Measurements from ENCODE around the gene TXLNA. TPM values are rescaled to one million over a fixed set of nuclear protein-coding genes. Genes with fewer than 3 reads are reported as not detected.

Gene TXLNA
- polyA plus RNA-seq, 3 donors, result 13.2 to 26.7 (median 21.7) TPM

DNA sequence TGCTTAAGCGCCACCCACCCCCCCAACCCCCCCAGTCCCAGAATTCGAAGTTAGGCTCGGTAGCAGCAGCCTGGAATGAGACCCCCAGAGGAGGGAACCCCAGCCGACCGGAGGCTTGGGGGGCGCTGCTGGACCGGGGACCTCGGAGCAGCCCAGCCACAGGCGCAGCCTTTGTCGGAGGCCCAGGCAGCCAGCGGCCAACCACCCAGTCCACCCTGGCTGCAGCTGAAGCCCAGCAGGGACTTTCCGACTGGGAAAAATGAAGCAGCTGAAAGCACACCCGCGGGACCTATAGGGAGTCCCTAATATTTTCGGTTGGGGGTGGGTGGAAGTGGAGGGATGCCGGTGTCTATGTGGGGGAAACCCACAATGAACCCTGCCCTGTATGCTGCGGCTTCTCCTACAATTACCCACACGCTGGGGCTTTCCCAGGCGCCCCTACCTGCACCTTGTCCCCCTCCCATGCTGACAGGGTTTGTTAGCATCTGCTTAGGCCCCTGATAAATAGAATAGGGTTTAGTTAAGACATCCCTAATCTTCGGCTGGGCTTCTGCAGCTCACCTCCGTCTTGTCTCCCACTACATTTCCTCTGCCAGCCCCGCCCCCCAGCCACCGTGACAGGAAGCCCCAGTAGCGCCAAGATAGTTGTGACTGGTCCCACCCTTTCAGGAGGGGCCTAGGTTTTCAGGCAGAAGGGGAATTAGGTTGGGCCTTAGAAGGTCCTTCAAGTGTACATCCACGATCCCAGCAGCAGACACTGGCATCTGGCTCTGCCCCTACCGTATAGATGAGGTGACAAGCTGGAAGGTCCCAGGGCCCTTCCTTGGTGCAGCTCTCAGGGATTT is 21.8 kb downstream of the TXLNA start:
- H3K27ac ChIP-seq (ENCODE audit: low read depth, low read length), result no peak overlapping the region
- 1 to 3% (median 2%) methylated on average over 26 of the region's 26 CpGs for WGBS, 3 donors

DNA sequence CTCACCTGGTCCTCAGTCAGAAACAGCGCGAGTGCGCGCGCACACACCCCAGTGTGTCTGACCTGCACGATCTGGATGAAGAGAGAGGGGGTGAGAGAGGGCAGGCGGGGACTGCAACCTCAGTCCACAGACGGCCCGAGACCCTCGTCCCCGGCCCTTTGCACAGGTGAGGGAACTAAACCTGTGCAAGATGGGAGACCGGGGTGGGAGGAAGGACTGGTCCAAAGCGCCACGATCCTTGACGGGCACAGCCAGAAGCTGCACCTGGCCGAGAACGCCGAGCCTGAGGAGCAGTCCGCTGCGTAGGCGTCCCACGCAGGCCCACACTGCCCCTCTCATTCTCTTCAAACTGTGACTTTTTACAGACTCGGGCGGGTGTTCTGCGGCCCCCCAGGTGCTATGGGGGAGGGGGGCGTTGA is 25.5 kb downstream of the TXLNA start:
- 24 to 54% (median 39%) methylated on average over 26 of the region's 26 CpGs for WGBS, 3 donors

DNA sequence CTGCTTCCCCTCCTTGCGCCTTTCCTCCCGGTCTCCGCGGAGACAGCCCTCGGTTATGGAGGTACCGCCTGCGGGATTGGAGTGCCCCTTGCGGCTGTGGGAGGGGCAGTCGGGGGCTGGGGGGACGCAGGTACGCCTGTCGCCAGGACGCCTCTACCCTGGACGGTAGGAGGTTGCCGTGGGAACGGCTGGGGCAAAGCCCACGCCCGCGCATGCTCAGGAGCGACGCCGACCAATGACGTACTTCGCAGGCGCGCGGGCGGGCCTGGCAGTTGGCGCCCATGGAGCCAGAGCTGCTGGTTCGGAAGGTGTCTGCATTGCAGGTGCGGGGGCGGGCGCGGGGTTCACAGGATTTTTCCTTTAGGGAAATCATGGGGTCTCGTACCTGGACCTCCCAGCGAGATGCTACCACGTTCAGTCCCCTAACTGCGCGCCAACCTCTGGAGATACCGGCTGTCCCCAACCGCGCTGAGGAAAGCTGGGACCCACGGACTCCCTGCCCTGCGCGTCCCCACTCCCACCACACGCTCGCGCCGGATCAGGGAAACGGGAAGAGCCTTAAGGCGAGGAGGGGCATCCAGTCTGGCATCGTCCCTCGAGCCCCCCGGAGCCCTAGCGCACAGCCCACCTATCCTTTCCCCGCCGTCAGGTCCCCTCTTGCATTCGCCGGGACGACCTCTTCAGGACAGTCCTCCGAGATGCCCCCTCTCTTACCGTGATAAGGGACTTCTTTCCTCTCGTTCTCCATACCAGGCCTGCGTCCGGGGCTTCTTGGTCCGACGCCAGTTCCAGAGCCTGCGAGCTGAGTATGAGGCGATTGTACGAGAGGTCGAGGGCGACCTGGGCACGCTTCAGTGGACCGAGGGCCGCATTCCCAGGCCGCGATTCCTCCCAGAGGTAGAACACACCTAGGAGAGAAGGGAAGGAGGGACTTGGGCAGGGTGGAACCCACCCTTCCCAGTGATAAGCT is 26.2 kb downstream of the TXLNA start, which contains the start of gene IQCC:
IQCC (plus strand) TSS at position 271 of the 970 bp plus-strand sequence; CDS start at position 282, 11 bp downstream.
- 1 to 3% (median 3%) methylated on average over 67 to 77 of the region's 77 CpGs for WGBS, 3 donors
- no peak within 1 kb of the TSS for H3K27ac ChIP-seq (ENCODE audit: low read depth, low read length)

More for the DNA sequence above, 25.5 kb downstream of the TXLNA start:
- no peak overlapping the region for H3K27ac ChIP-seq (ENCODE audit: low read depth, low read length)

DNA sequence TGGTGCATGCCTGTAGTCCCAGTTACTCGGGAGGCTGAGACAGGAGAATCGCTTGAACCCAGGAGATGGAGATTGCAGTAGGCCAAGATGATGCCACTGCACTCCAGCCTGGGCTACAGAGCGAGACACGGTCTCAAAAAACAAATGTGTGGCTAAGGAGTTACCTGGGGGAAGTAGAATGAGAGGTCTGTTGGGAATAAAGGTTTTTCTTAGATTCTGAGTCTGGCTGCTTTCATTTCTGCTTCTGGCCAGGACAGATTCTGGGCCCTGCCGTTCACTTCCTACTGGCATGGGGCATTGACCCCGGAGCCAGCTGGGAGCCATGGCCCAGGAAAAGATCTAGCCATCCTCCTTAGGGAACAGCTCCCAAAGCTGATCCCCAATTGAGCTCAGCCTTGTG is 29.0 kb downstream of the TXLNA start:
- no peak overlapping the region for H3K27ac ChIP-seq (ENCODE audit: low read depth, low read length)

DNA sequence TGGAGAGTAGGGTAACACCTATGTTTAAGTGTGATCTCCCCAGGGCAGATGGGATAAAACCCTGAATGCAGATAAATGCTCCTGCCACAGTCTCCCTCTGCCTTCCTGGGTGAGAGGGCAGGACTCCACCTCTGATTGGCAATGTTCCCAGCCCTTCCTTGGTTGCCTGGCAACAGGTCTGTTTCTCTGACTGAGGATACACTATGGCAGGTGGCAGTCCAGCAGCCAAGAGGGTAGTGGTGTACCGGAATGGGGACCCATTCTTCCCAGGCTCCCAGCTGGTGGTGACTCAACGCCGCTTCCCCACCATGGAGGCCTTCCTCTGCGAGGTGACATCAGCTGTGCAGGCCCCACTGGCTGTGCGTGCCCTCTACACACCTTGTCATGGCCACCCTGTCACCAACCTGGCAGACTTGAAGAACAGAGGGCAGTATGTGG is 29.4 kb downstream of the TXLNA start, which contains the start of gene DCDC2B:
DCDC2B (plus strand) TSS at position 199 of the 438 bp plus-strand sequence; CDS start at position 204, 5 bp downstream.
- WGBS, 3 donors, result 61 to 78% (median 74%) methylated on average over 5 of the region's 5 CpGs
- H3K27ac ChIP-seq (ENCODE audit: low read depth, low read length), result no peak within 1 kb of the TSS

More for the DNA sequence above, 29.0 kb downstream of the TXLNA start:
- 86 to 90% (median 88%) methylated on average over 6 of the region's 6 CpGs for whole genome bisulfite sequencing, 3 donors

DNA sequence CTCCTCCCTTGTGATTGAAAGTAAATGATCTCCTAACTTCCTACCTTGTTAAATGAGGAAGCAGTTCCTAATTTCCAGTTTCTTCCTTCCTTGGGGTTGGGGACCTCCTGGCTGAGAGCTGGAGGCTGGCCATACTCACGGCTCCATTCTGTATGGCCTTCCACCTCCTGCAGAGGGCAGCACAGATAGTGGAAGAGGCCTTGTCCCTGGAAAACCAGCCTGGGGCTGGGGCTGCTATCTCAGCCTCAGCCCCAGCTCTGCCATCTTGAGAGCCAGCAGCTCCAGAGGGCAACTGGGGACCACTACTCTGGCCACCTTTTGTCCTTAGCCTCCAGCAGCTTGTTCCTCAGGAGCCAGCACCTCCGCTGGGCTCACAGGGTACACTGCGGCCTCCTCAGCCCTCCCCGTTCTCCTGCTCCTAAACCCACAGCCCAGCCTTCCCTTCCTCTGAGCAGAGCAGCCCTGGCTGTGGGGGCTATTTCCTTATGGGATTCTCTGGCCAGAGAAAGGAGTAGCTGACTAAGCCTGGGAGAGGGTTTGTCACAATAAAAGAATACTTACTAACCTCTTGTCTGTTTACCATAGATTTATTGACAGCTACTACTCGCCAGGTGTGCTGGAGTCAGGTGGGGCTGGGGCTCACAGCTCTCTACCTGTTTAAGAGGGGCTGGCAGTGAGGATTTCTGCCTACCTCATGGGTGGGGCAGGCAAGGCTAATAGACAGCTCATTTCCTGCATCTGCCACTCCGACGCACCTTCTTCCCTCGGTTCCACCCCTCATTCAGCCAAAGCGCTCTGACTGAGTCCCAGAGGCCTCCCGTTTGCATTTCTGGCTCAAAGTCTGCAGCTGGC is 36.4 kb downstream of the TXLNA start:
- 75% methylated on average over 10 of the region's 10 CpGs for WGBS, 3 donors
- no peak overlapping the region for H3K27ac ChIP-seq (ENCODE audit: low read depth, low read length)

DNA sequence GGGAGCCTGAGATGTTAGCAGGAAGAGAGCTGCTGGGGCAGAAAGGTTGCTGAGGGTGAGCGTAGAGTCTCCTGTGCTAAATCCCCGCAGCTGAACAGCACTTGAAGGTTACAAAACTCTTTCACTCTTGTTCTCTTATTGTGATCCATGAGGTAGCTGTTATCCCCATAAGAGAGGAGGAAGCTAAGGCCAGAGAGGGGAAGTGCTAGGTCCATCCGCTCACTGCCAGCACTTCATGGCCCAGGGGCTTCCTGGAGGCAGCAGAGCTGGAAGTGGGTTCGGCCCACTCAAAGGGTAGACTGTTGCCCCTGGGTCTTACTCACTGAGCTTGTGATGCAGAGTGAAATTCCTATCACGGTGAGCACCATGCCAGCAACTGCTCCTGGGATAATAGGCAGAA is 37.1 kb downstream of the TXLNA start:
- no peak overlapping the region for H3K27ac ChIP-seq (ENCODE audit: low read depth, low read length)
- WGBS, 3 donors, result 76 to 86% (median 79%) methylated on average over 5 of the region's 5 CpGs

DNA sequence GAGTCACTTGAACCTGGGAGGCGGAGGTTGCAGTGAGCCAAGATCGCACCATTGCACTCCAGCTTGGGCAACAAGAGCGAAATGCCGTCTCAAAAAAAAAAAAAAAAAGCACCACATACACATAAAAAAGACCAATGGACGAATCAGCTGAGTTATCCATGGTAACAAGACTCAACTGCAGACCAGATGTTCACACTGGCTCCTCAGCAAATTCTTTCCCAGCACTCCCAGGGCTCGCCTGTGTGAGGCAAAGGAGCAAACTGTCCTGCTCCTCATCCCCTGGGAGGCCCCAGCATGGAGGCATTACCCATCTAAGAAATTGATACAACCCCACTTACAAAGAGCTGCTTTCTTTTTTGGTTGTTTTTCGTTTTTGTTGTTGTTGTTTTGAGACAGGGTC is 39.5 kb downstream of the TXLNA start:
- H3K27ac ChIP-seq (ENCODE audit: low read depth, low read length), result no peak overlapping the region
- 82 to 87% (median 87%) methylated on average over 5 to 7 of the region's 7 CpGs for WGBS, 3 donors

DNA sequence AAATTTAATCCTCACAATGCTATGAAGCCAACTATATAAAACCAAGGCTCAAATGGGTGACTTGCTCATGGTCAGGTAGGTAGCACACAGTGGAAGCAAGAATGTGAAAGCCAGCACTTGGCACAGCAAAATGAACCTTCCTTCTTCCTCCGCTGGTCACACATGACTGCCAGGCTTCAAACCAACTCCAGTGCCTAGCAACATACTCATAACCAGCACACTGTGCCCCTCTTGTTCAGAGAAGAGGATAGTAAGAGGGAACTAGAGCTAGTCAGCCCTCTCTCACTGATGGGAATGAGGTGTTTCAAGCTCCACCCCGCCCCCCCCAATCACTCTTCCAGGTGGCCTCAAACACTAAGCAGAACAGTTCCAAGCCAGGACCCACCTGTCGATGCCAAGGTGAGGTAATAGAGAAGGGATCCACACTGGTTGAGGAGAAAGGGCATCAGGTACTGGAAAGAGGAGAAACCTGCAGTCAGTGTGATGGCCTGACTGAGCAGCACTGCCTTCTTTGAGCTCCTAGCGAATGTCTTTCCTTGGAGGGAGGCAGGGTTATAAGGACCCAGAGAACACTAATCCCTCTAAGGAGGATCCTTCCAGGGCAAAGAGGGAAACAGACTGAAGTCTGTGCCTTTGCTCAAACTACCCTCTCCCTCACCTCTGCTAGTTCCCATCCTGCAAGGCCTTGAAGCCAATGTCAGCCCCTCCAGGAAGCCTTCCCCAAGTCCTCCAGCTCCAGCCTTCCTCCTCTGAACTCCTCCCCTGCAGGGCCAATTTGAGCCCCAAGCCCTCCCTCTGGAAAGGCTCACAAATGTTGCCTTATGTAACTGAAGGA is 41.5 kb downstream of the TXLNA start:
- H3K27ac ChIP-seq (ENCODE audit: low read depth, low read length), result no peak overlapping the region
- WGBS, 3 donors, result 86 to 96% (median 91%) methylated on average over 4 of the region's 4 CpGs

DNA sequence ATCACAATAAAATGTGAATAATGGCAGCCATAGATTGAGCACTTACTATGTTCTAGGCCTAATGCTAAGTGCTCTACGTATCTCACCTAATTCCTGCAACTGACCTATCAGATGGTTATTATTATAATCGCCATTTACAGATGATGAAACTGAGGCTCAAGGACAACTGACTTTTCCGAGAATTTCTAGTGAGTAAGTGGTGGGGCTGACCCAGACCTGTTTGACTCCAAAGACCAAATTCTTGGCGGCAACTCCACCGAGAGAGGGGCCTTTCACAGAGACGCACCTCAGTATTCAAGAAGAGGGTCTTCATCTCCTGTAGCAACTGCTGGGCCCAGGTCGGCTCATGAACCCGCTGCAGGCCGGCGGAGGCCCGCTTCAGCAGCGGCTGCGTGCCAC is 42.1 kb downstream of the TXLNA start:
- H3K27ac ChIP-seq (ENCODE audit: low read depth, low read length), result peak overlapping the region; percentile 45
- WGBS, 3 donors, result 7 to 12% (median 8%) methylated on average over 13 of the region's 13 CpGs

DNA sequence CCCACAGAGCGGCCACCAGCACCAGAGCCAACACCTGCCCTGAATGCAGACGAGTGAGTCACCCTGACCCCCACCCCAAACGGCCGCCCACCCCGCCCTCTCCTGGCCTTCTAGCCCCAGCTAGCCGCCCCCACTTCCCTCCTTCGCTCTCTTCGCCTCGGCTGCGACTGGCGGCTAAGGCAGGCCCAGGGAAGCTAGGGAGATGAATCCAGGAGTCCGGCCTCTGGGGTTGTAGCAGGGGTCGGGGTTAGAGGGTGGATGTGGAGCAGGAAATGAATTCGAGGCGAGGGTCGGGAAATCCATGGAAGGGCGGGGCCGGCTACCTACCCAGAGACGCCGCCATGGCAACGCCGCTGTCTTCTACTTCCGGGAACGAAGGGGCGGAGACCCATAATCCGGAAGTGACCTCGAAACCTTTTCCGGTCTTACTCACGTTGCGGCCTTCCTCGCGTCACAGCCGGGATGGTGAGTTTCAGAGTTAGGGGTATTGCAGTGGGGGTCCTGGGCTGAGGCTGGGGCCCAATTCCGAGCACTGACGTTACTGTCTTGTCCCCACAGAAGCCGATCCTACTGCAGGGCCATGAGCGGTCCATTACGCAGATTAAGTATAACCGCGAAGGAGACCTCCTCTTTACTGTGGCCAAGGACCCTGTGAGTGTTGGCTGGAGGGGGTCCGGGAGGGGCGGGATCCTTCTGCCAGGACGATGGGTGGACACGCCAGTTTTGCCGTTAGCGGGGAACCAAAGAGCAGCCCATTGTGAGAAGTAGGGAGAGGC is 42.7 kb downstream of the TXLNA start, which contains the start of the genes EIF3I and TMEM234:
EIF3I (plus strand) TSS at position 428 of the 776 bp plus-strand sequence; CDS start at position 463, 35 bp downstream.
TMEM234 (minus strand) TSS at position 374 of the 776 bp plus-strand sequence; CDS start at position 343, 31 bp downstream.
- 0 to 1% (median 1%) methylated on average over 43 to 46 of the region's 46 CpGs for WGBS, 3 donors
- peak within 1 kb of the TSS; percentile 71 for H3K27ac ChIP-seq (ENCODE audit: low read depth, low read length)

DNA sequence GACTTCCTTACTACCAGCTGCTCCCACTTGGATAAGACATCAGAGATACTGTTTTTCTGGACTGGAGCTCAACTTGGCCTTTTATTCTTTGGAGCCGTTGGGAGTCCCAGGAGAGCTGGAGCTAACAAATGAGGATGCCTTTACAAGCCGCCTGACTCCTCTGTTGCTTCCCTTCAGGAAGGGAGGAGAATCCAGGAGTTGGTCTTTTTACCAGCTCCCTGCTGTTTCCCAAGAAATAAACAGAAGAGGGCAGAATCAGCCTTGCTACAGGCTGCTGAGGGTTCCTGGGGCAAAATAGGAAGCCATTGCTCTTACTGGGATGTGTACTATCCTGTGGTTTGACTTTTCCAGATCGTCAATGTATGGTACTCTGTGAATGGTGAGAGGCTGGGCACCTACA is 44.2 kb downstream of the TXLNA start:
- peak overlapping the region; percentile 51 for H3K27ac ChIP-seq (ENCODE audit: low read depth, low read length)
- WGBS, 3 donors, result 54 to 72% (median 59%) methylated on average over 3 of the region's 3 CpGs

DNA sequence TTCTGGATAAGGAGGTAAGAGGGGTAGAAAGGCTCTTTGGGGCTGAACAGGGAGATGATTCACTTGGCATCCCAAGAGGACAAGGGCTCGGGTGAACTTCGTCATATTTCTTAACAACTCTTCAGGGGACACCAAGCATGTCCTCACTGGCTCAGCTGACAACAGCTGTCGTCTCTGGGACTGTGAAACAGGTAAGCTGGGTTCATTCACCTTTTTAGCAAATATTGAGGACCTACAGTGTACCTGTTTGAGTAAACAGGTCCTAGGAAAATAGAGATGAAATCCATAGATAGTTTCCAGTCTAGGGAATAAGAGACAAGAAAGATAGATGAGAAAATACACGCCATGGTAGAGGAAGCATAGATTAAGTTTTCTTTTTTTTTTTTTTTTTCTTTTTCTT is 44.8 kb downstream of the TXLNA start:
- 81 to 89% (median 83%) methylated on average over 4 of the region's 4 CpGs for WGBS, 3 donors

DNA sequence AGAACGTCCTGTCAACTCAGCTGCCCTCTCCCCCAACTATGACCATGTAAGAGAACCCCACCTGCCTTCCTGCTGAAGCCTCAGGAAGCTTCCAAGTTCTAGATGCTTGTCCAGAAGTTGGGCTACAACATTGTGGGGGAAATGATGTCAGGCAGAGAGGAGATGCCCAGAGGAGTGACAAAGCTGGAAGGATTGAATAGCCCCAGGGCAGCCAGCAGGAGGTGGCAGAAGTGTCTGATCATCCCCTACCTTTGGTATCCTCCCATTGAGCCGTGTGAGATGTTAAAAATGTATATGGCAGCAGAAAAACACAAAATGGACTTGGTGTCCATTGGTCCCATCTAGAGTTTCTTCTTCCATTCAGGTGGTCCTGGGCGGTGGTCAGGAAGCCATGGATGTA is 49.3 kb downstream of the TXLNA start:
- WGBS, 3 donors, result 72 to 85% (median 81%) methylated on average over 3 of the region's 3 CpGs
- H3K27ac ChIP-seq (ENCODE audit: low read depth, low read length), result no peak overlapping the region

More for the DNA sequence above, 44.8 kb downstream of the TXLNA start:
- no peak overlapping the region for H3K27ac ChIP-seq (ENCODE audit: low read depth, low read length)

DNA sequence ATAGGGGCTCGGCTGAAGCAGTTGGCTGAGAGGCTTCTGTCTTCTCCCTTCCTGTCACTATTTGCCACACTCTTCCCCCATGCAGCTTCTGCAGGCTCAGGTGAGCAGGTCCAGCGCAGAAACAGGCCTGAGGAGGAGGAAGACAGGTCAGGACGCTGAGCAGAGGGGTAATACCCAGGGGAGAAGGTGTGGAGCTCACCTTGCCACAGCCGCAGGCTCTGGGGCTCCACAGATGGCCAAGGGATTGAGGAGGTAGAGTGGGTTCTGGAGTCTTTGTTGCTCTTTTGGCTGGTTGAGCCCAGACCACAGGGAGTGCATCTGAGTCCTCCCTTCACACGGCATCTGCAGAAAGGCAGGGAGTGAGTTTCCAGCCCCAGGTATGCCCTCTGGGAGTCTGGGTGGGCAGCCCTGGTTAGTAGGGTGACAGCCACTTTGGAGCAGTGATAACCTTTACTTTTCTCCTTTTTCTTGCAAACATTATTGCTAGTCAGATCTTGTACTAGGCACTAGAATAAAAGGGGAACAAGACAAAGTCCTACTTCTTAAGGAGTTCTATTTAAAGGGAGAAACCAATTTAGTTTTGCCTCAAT is 52.5 kb downstream of the TXLNA start:
- 83% methylated on average over 5 of the region's 5 CpGs for WGBS, 3 donors
- H3K27ac ChIP-seq (ENCODE audit: low read depth, low read length), result no peak overlapping the region

Data from adipose tissue (tissue), 3 donors.